ENCODE results near the gene TAS2R60.
"Not testable (repeated sequence)": the region's sequence is repeated elsewhere in the genome, so short reads cannot be mapped to it uniquely, and the experiment has no call there.

The TAS2R60 gene

GRCh38 chr7:143397710-143398530, 45.3 kb upstream of the TAS2R60 start:
- DNase-seq (ENCODE audit: low spot score) = no peak
- no peak for TF ChIP-seq CTCF (IDR thresholded peaks at IDR 0.05; ENCODE audit: extremely low read depth, insufficient read depth, missing control alignments)
- in situ Hi-C loops (cut with MboI; ENCODE audit: low pct_unique_long_range_greater_than_20kb, low sequenced_read_pairs, unreplicated experiment) = no loop called here

- TF ChIP-seq CTCF (IDR thresholded peaks at IDR 0.05; ENCODE audit: extremely low read depth, insufficient read depth, missing control alignments) = no peak
- in situ Hi-C loops (cut with MboI; ENCODE audit: low pct_unique_long_range_greater_than_20kb, low sequenced_read_pairs, unreplicated experiment) = no loop called here
- DNase-seq (ENCODE audit: low spot score) = no peak
These were observed 44.6 kb upstream of the TAS2R60 start for GRCh38 chr7:143398616-143399015.

- in situ Hi-C loops (cut with MboI; ENCODE audit: low pct_unique_long_range_greater_than_20kb, low sequenced_read_pairs, unreplicated experiment) = no loop called here
- no peak for TF ChIP-seq CTCF (IDR thresholded peaks at IDR 0.05; ENCODE audit: extremely low read depth, insufficient read depth, missing control alignments)
- DNase-seq (ENCODE audit: low spot score) = no peak
These were observed 44.1 kb upstream of the TAS2R60 start for GRCh38 chr7:143399151-143399550.

GRCh38 chr7:143399642-143400041, 43.6 kb upstream of the TAS2R60 start:
- DNase-seq (ENCODE audit: low spot score) = no peak
- in situ Hi-C loops (cut with MboI; ENCODE audit: low pct_unique_long_range_greater_than_20kb, low sequenced_read_pairs, unreplicated experiment) = loop anchor here (25.0 kb wide), 1 partner anchor 162 kb away; no protein-coding TSS in a partner anchor
- TF ChIP-seq CTCF (IDR thresholded peaks at IDR 0.05; ENCODE audit: extremely low read depth, insufficient read depth, missing control alignments) = no peak

GRCh38 chr7:143401265-143401664, 42.0 kb upstream of the TAS2R60 start:
- in situ Hi-C loops (cut with MboI; ENCODE audit: low pct_unique_long_range_greater_than_20kb, low sequenced_read_pairs, unreplicated experiment) = loop anchor here (25.0 kb wide), 1 partner anchor 164 kb away; no protein-coding TSS in a partner anchor
- no peak for TF ChIP-seq CTCF (IDR thresholded peaks at IDR 0.05; ENCODE audit: extremely low read depth, insufficient read depth, missing control alignments)
- DNase-seq (ENCODE audit: low spot score) = no peak

GRCh38 chr7:143402233-143402632, 41.0 kb upstream of the TAS2R60 start:
- in situ Hi-C loops (cut with MboI; ENCODE audit: low pct_unique_long_range_greater_than_20kb, low sequenced_read_pairs, unreplicated experiment) = loop anchor here (25.0 kb wide), 1 partner anchor 165 kb away; no protein-coding TSS in a partner anchor
- DNase-seq (ENCODE audit: low spot score) = not testable (repeated sequence)
